ENCODE data around the gene NDE1. TPM values are rescaled to one million over a fixed set of nuclear protein-coding genes. Genes with fewer than 3 reads are reported as not detected.

NDE1 gene
- total and polyA plus RNA-seq, 9 of the 15 experiments (the other 6 are each of a cell fraction or from before 2014, with no cell fraction given) = 3.1 to 59.9 (median 30.0) TPM

- TF ChIP-seq TBP (optimal IDR thresholded peaks at IDR 0.05; ENCODE audit: low read depth, low read length) (peak; percentile 52), BRCA1 (IDR thresholded peaks at IDR 0.05) (no peak), BRCA1 (CRISPR knock-in tag; IDR thresholded peaks at IDR 0.05) (no peak), SMAD4 (CRISPR knock-in tag; conservative IDR thresholded peaks at IDR 0.05) (peak; percentile 42; the same call in 1 of the 2 replicates), MAZ (CRISPR knock-in tag; conservative IDR thresholded peaks at IDR 0.05 in 1 of 2, IDR thresholded peaks at IDR 0.05 in 1 of 2) (peak in 1 of 2 experiments; percentile 34; a peak in 1 of 4 replicates), ZNF239 (CRISPR knock-in tag; IDR thresholded peaks at IDR 0.05) (peak; percentile 28; the same call in 1 of the 2 replicates), DEAF1 (CRISPR knock-in tag; IDR thresholded peaks at IDR 0.05) (peak; percentile 26; the same call in 1 of the 2 replicates), ZZZ3 (IDR thresholded peaks at IDR 0.05) (no peak), DPF2 (IDR thresholded peaks at IDR 0.05) (peak; percentile 73), POLR2H (tag; IDR thresholded peaks at IDR 0.05; ENCODE audit: low read depth) (peak; percentile 73), ERF (CRISPR knock-in tag; IDR thresholded peaks at IDR 0.05) (0 out of 2 replicates have a peak, but pooled peaks have one; percentile 27), TEAD1 (CRISPR knock-in tag; IDR thresholded peaks at IDR 0.05) (0 out of 4 replicates have a peak, but pooled peaks of 1 of the 2 experiments have one; percentile 21), PTBP1 (IDR thresholded peaks at IDR 0.05; ENCODE audit: low read depth, low read length) (no peak), CREBBP (IDR thresholded peaks at IDR 0.05; ENCODE audit: low read depth, low read length) (no peak), CXXC5 (CRISPR knock-in tag; IDR thresholded peaks at IDR 0.05) (peak; percentile 27; the same call in 1 of the 2 replicates), E2F3 (CRISPR knock-in tag; IDR thresholded peaks at IDR 0.05) (no peak), ZNF395 (CRISPR knock-in tag; IDR thresholded peaks at IDR 0.05) (peak; percentile 74), MAFG (tag; conservative IDR thresholded peaks at IDR 0.05) (0 out of 2 replicates have a peak, but pooled peaks have one; percentile 42), TFE3 (CRISPR knock-in tag; IDR thresholded peaks at IDR 0.05) (peak; percentile 48), SMAD3 (CRISPR knock-in tag; conservative IDR thresholded peaks at IDR 0.05) (peak; percentile 33; the same call in 1 of the 2 replicates), THRA (IDR thresholded peaks at IDR 0.05) (no peak), MYC (IDR thresholded peaks at IDR 0.05; ENCODE audit: low read depth, low read length) (peak; percentile 57; the same call in 1 of the 2 replicates), MYC (CRISPR knock-in tag; IDR thresholded peaks at IDR 0.05; ENCODE audit: borderline replicate concordance, low read depth) (no peak)
Measured at GRCh38 chr16:15682105-15682570, 32.1 kb downstream of the NDE1 start (continued).
